ENCODE results near the gene ACTL8. TPM values are rescaled to one million over a fixed set of nuclear protein-coding genes. Genes with fewer than 3 reads are reported as not detected.

Gene ACTL8
- total RNA-seq, 1 donor from 2014 or later, result not detected

GRCh38 chr1:17765444-17766411 is 10.6 kb downstream of the ACTL8 start:
- DNase-seq (ENCODE audit: low spot score, unreplicated experiment), result no peak
- Mint-ChIP-seq H3K36me3 (ENCODE audit: insufficient read depth) (no peaks in the 10 kb centered on the region), H3K27me3 (peaks cover 20% of the 10 kb centered on the region), H3K9me3 (ENCODE audit: low read depth) (no peaks in the 10 kb centered on the region), H3K4me1 (ENCODE audit: low read depth) (no peaks in the 10 kb centered on the region), H3K27ac (no peak overlapping the region), H3K4me3 (ENCODE audit: low read depth) (no peak overlapping the region)
- TF ChIP-seq CTCF (IDR thresholded peaks at IDR 0.05; ENCODE audit: unreplicated experiment), result no peak

GRCh38 chr1:17768651-17769241 is 13.6 kb downstream of the ACTL8 start:
- Mint-ChIP-seq H3K4me3 (ENCODE audit: low read depth) (no peak overlapping the region), H3K4me1 (ENCODE audit: low read depth) (no peaks in the 10 kb centered on the region), H3K9me3 (ENCODE audit: low read depth) (no peaks in the 10 kb centered on the region), H3K27ac (no peak overlapping the region), H3K27me3 (peaks cover 32% of the 10 kb centered on the region), H3K36me3 (ENCODE audit: insufficient read depth) (no peaks in the 10 kb centered on the region)
- DNase-seq (ENCODE audit: low spot score, unreplicated experiment), result no peak
- no peak for TF ChIP-seq CTCF (IDR thresholded peaks at IDR 0.05; ENCODE audit: unreplicated experiment)

- no peak overlapping the region for H3K27ac Mint-ChIP-seq
- no peak for TF ChIP-seq CTCF (IDR thresholded peaks at IDR 0.05; ENCODE audit: unreplicated experiment)
- no peak overlapping the region for H3K4me3 Mint-ChIP-seq (ENCODE audit: low read depth)
- H3K36me3 Mint-ChIP-seq (ENCODE audit: insufficient read depth), result no peaks in the 10 kb centered on the region
- no peak for DNase-seq (ENCODE audit: low spot score, unreplicated experiment)
- no peaks in the 10 kb centered on the region for H3K4me1 Mint-ChIP-seq (ENCODE audit: low read depth)
- H3K27me3 Mint-ChIP-seq, result peaks cover 31% of the 10 kb centered on the region
- H3K9me3 Mint-ChIP-seq (ENCODE audit: low read depth), result no peaks in the 10 kb centered on the region
Measured at GRCh38 chr1:17770983-17771382, 15.8 kb downstream of the ACTL8 start.

GRCh38 chr1:17772615-17773212 is 17.6 kb downstream of the ACTL8 start:
- DNase-seq (ENCODE audit: low spot score, unreplicated experiment), result no peak
- no peak for TF ChIP-seq CTCF (IDR thresholded peaks at IDR 0.05; ENCODE audit: unreplicated experiment)
- H3K4me3 Mint-ChIP-seq (ENCODE audit: low read depth), result no peak overlapping the region
- no peaks in the 10 kb centered on the region for H3K9me3 Mint-ChIP-seq (ENCODE audit: low read depth)
- peak overlapping the region; percentile 6 for H3K27ac Mint-ChIP-seq
- no peaks in the 10 kb centered on the region for H3K4me1 Mint-ChIP-seq (ENCODE audit: low read depth)
- H3K36me3 Mint-ChIP-seq (ENCODE audit: insufficient read depth), result no peaks in the 10 kb centered on the region
- H3K27me3 Mint-ChIP-seq, result peaks cover 21% of the 10 kb centered on the region

GRCh38 chr1:17773591-17774326 is 18.6 kb downstream of the ACTL8 start:
- H3K4me3 Mint-ChIP-seq (ENCODE audit: low read depth), result no peak overlapping the region

More at GRCh38 chr1:17773591-17774326, 18.6 kb downstream of the ACTL8 start:
- no peak for DNase-seq (ENCODE audit: low spot score, unreplicated experiment)
- Mint-ChIP-seq H3K9me3 (ENCODE audit: low read depth) (no peaks in the 10 kb centered on the region), H3K4me1 (ENCODE audit: low read depth) (no peaks in the 10 kb centered on the region), H3K36me3 (ENCODE audit: insufficient read depth) (no peaks in the 10 kb centered on the region), H3K27ac (no peak overlapping the region), H3K27me3 (peaks cover 18% of the 10 kb centered on the region)
- no peak for TF ChIP-seq CTCF (IDR thresholded peaks at IDR 0.05; ENCODE audit: unreplicated experiment)

All from progenitor cell of endocrine pancreas (in vitro differentiated cells).